ENCODE data around the gene MRFAP1L1.

MRFAP1L1 gene

DNA sequence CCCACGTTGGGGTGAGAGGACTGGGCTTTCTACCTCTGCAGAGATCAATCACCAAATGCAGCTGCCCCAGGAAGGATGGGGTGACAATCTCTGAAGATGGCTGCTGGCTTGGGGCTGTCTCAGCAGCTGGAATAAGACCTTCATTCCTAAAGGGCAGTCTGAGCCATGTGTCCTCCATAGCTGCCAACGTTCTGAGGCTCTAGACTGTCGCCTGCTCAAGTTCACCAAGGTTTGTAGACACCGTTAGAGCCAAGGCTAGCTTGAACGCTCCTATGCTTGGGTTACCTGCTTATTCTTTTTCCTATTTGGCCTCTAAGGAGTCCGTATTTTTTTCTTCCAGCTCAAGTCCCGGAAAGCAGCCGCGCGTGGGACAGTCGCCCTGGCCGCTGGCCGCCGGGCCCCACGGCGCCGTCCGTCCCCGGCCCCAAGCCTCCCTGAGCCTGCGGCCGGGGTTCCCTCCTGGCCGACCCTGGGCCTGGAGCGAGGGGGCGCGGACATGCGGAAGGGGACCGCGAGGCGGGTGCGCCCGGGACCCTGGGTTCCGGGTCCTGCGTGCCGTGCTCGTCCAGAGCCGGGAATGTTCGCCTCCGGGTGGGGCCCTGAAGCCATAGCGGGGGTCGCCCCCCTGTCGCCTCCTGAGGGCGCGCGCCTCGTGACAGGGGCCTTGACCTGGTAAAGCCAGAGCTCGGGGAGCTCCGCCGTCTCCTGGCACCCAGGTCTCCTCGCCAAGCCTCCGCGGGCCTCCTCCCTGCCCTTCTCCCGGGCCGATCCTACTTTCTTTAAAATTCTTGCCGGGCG, 45.9 kb downstream of the MRFAP1L1 start:
- in situ Hi-C loops (cut with MboI; ENCODE audit: low sequenced_read_pairs), result no loop called here

DNA sequence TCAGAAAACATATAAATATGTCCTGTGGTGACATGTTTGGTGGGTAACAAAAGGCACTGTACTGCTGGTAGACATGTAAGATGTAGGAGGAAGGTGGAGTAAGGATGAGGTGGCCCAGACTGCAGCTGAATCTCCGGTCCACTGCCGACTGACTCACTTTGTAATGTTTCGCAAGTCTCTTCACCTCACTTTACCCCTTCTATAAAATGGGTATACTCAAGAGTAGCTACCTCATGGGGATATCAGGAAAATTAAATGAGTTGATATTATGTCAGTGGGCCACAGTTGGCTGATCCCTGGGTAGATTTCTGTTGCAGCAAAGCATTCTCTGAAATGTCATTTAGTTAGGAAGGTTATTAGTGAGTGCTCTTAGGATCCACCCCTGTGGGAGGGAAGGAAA, 47.1 kb downstream of the MRFAP1L1 start:
- in situ Hi-C loops (cut with MboI; ENCODE audit: low sequenced_read_pairs), result no loop called here

DNA sequence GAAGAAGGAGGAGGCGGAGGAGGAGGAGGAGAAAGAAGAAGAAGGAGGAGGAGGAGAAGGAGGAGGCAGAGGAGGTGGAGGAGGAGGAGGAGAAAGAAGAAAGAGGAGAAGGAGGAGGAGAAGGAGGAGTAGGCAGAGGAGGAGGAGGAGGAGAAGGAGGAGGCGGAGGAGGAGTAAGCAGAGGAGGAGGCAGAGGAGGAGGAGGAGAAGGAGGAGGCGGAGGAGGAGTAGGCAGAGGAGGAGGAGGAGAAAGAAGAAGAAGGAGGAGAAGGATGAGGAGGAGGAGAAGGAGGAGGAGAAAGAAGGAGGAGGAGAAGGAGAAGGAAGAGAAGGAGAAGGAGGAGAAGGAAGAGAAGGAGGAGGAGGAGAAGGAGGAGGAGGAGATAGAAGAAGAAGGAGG, 49.2 kb downstream of the MRFAP1L1 start:
- in situ Hi-C loops (cut with MboI; ENCODE audit: low sequenced_read_pairs), result no loop called here

DNA sequence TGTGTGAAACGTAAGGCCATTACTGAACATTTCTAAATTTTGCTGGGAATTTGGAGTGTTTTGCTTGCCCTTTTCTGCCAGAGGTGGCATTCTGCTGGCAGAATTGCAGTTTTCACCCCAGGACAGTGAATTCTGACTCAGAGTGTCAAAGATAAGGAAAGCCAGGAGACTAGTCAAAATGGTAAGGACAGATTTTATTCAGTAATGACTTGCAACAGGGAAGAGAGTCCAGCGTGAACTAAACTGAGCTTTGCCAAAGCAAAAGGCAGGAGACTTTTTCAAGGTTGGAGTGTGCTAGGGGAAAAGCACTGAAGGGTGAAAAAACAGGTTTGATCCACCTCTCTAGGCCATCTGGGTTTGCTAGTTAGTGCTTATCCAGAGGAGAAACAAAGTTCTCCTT, 49.8 kb downstream of the MRFAP1L1 start:
- in situ Hi-C loops (cut with MboI; ENCODE audit: low sequenced_read_pairs), result no loop called here

DNA sequence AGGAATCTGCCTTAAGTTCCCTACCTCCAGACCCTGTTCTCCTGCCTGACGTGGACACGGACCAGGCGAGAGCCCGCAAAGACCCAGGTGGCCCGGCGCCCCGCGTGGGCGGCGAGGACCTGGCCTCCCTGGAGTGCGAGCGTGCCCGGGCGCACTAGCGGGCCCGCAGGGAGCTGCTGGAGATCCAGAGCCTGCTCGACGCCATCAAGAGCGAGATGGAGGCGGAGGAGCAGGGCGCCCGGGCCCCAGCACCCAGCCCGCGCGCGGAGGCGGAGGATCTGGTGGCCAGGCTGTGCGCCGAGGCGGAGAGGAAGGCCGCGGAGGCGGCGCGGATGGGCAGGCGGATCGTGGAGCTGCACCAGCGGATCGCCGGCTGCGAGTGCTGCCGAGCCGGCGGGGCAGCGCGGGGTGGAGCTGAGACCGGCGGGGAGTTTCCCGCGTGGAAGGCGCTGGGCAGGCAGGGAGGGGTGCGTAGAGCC, 51.0 kb downstream of the MRFAP1L1 start:
- in situ Hi-C loops (cut with MboI; ENCODE audit: low sequenced_read_pairs), result no loop called here

DNA sequence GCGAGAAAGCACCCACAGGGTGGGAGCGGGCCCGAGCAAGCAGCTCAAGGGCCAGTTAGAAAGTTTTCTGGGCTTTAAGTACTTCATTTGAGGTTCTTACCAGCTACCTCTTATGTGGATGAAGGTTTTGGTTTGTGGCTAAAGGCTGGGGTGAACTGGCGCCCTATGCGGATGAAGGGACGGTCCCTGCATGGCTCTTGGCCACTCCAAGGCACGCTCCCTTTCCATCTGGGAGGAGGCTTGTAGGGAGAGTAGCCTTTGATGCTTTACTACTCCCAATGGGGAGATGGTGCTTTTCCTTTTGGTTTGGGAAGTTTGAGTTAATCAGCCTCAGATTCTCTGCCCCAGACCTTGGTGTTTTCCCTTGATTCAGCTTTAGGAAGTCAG, 51.5 kb downstream of the MRFAP1L1 start:
- in situ Hi-C loops (cut with MboI; ENCODE audit: low sequenced_read_pairs), result no loop called here

Measured in HL-60/S4 treated with phorbol 12-myristate 13-acetate at 8.2 ng/mL for 4 days and 3 days (cell line).